Prostate gland (tissue), 2 donors: ENCODE data around the gene ASCC3.

Experiments used
- POLR2A ChIP-seq: fragments of 450-650 bp; IDR thresholded peaks from one replicate; pipeline ENCODE4 v1.6.1; 2016; ENCODE audit warnings: antibody characterized with exemption, mild to moderate bottlenecking
- POLR2AphosphoS5 ChIP-seq: sonication (generic); formaldehyde crosslinking; IDR thresholded peaks from one replicate; pipeline ENCODE4 v1.6.1; 2017; ENCODE audit warnings: antibody characterized with exemption
- TF ChIP-seq, protein P1 (sequence below), 4 experiments: fragments of 200-600 bp in 2 of 4; fragments of 450-650 bp in 2 of 4; sonication (generic) in 2 of 4; IDR thresholded peaks; 1 replicate in 3 of 4; 2 replicates in 1 of 4; pipeline ENCODE4 v1.5.1; 2016 to 2019; ENCODE audit warnings: antibody characterized with exemption in 4 of 4, mild to moderate bottlenecking in 2 of 4, moderate library complexity in 2 of 4

DNA sequence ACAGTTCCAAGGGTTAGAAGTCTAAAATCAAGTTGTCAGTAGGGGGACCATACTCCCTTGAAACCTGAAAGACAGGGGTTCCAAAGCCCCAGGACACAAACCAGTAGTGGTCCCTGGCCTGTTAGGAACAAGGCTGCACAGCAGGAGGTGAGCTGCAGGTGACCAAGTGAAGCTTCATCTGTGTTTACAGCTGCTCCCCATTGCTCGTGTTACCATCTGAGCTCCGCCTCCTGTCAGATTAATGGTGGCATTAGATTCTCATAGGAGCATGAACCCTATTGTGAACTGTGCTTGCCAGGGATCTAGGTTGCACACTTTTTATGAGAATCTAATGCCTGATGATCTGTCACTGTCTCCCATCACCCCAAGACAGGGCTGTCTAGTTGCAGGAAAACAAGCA, 391.1 kb downstream of the ASCC3 start:
- TF ChIP-seq, protein P1, sequence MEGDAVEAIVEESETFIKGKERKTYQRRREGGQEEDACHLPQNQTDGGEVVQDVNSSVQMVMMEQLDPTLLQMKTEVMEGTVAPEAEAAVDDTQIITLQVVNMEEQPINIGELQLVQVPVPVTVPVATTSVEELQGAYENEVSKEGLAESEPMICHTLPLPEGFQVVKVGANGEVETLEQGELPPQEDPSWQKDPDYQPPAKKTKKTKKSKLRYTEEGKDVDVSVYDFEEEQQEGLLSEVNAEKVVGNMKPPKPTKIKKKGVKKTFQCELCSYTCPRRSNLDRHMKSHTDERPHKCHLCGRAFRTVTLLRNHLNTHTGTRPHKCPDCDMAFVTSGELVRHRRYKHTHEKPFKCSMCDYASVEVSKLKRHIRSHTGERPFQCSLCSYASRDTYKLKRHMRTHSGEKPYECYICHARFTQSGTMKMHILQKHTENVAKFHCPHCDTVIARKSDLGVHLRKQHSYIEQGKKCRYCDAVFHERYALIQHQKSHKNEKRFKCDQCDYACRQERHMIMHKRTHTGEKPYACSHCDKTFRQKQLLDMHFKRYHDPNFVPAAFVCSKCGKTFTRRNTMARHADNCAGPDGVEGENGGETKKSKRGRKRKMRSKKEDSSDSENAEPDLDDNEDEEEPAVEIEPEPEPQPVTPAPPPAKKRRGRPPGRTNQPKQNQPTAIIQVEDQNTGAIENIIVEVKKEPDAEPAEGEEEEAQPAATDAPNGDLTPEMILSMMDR (IDR thresholded peaks at IDR 0.05) = no peak
- TF ChIP-seq POLR2A (no peak), POLR2AphosphoS5 (no peak)
